Stomach (tissue), 9 donors: ENCODE results near the gene VOPP1. TPM values are rescaled to one million over a fixed set of nuclear protein-coding genes. Genes with fewer than 3 reads are reported as not detected.

Experiments
- DNase-seq, 2 donors: peaks; one replicate each; pipeline versions ENCODE4 v3.0.0 to v3.0.0-alpha.2; 2013 to 2019
- H3K27ac ChIP-seq, 5 donors: fragments of 200-600 bp in 4 of 5; sonication (generic) in 4 of 5; one replicate each; pipeline ENCODE4 v1.5.1; 2013 to 2019; ENCODE audit warnings: mild to moderate bottlenecking in 1 of 5, moderate library complexity in 1 of 5
- H3K27me3 ChIP-seq, 3 donors: fragments of 200-600 bp; sonication (generic); one replicate each; pipeline ENCODE4 v1.5.1; 2017 to 2019; ENCODE audit warnings: mixed run types in 1 of 3
- H3K36me3 ChIP-seq, 4 donors: fragments of 200-600 bp; sonication (generic); 1 replicate in 3 of 4; 2 replicates in 1 of 4; pipeline ENCODE4 v1.5.1; 2016 to 2019
- H3K4me1 ChIP-seq, 4 donors: fragments of 200-600 bp; sonication (generic); one replicate each; pipeline ENCODE4 v1.5.1; 2016 to 2019
- H3K4me3 ChIP-seq, 4 donors: fragments of 200-600 bp; sonication (generic) in 3 of 4; one replicate each; pipeline ENCODE4 v1.5.1; 2016 to 2019; ENCODE audit warnings: mild to moderate bottlenecking in 1 of 4
- H3K9me3 ChIP-seq, 4 donors: fragments of 200-600 bp; sonication (generic); one replicate each; pipeline ENCODE4 v1.5.1; 2016 to 2019
- CTCF ChIP-seq, 7 experiments: fragments of 450-650 bp in 4 of 7; fragments of 200-600 bp in 3 of 7; sonication (generic) in 3 of 7; IDR thresholded peaks; one replicate each; pipeline ENCODE4 v1.5.1; 2016 to 2019; ENCODE audit warnings: antibody characterized with exemption in 7 of 7, control low read depth in 2 of 7, mild to moderate bottlenecking in 1 of 7
- EP300 ChIP-seq: sonication (generic); formaldehyde crosslinking; IDR thresholded peaks from one replicate; pipeline ENCODE4 v1.6.1; 2017; ENCODE audit warnings: antibody characterized with exemption
- POLR2A ChIP-seq, 4 donors: fragments of 450-650 bp; IDR thresholded peaks; one replicate each; pipeline ENCODE4 v1.6.1; 2016; ENCODE audit warnings: antibody characterized with exemption in 4 of 4, control low read depth in 2 of 4, mild to moderate bottlenecking in 1 of 4, moderate library complexity in 1 of 4
- POLR2AphosphoS5 ChIP-seq, 3 donors: sonication (generic); formaldehyde crosslinking; IDR thresholded peaks; one replicate each; pipeline ENCODE4 v1.6.1; 2016; ENCODE audit warnings: antibody characterized with exemption in 3 of 3
- WGBS, 5 donors: extraction: QIAGEN DNeasy Blood & Tissue Kit in 3 of 5; methylation state at CpG; one replicate each; pipeline versions ENCODE4 v1.1.5 to v1.1.7; 2013 to 2018; 5-methylcytosine and 5-hydroxymethylcytosine counted together
- intact Hi-C: fragments of 100-400 bp; cut with DNase I; formaldehyde crosslinking; loops from one replicate; pipeline ENCODE4 v1.15.1; 2023; ENCODE audit warnings: low total_unique reads
- polyA plus RNA-seq, 3 donors: library from polyadenylated mRNA; stranded (reverse); fragments of 200-250 nt; gene quantifications; one replicate each; pipeline ENCODE4 v1.2.3, GENCODE V29; 2013
- total RNA-seq, 5 donors: library from RNA; depleted of rRNA; stranded (reverse); fragments of >200 nt; gene quantifications; one replicate each; pipeline versions ENCODE4 v1.1.0 to v1.2.3, GENCODE V29; 2014 to 2016
- donor health status: healthy with polysubstance abuse.
- donor health status: Bipolar disorder and iron deficiency.
- donor health status: healthy.

Gene VOPP1
- total and polyA plus RNA-seq, 8 donors: 14.0 to 117 (median 37.0) TPM

- no peaks in the 10 kb centered on the region for H3K9me3 ChIP-seq
- DNase-seq: no peak
- no peak overlapping the region for H3K27ac ChIP-seq
- no peak for TF ChIP-seq EP300
- TF ChIP-seq POLR2A (IDR thresholded peaks at IDR 0.05): no peak
- no peak for TF ChIP-seq CTCF (IDR thresholded peaks at IDR 0.05)
- TF ChIP-seq POLR2AphosphoS5 (IDR thresholded peaks at IDR 0.05): no peak
- intact Hi-C loops: no loop called here
- peaks cover 0 to 7% (median 0%) of the 10 kb centered on the region in 4 donors for H3K4me1 ChIP-seq
- H3K27me3 ChIP-seq: no peaks in the 10 kb centered on the region
- H3K36me3 ChIP-seq: peaks cover 16 to 76% (median 63%) of the 10 kb centered on the region in 4 donors
- H3K4me3 ChIP-seq: no peak overlapping the region
- WGBS, 5 donors: 88 to 93% (median 90%) methylated on average over 22 to 28 of the region's 28 CpGs
Measured at GRCh38 chr7:55485501-55486191, 86.7 kb downstream of the VOPP1 start.

- 84 to 90% (median 89%) methylated on average over 6 of the region's 6 CpGs for WGBS, 5 donors
- Histone ChIP-seq H3K36me3 (peaks cover 8 to 68% (median 55%) of the 10 kb centered on the region in 4 donors), H3K4me1 (peaks cover 0 to 7% (median 0%) of the 10 kb centered on the region in 4 donors), H3K27me3 (no peaks in the 10 kb centered on the region), H3K4me3 (no peak overlapping the region), H3K27ac (no peak overlapping the region), H3K9me3 (no peaks in the 10 kb centered on the region)
- TF ChIP-seq POLR2AphosphoS5 (IDR thresholded peaks at IDR 0.05) (no peak), POLR2A (IDR thresholded peaks at IDR 0.05) (no peak), EP300 (no peak), CTCF (IDR thresholded peaks at IDR 0.05) (no peak)
- DNase-seq: no peak
- intact Hi-C loops: no loop called here
Measured at GRCh38 chr7:55484834-55485233, 87.5 kb downstream of the VOPP1 start.

- no peaks in the 10 kb centered on the region for H3K27me3 ChIP-seq
- H3K36me3 ChIP-seq: peaks cover 2 to 62% (median 49%) of the 10 kb centered on the region in 4 donors
- intact Hi-C loops: no loop called here
- DNase-seq: no peak
- 92 to 96% (median 95%) methylated on average over 5 of the region's 5 CpGs for WGBS, 5 donors
- H3K27ac ChIP-seq: no peak overlapping the region
- no peak for TF ChIP-seq POLR2A (IDR thresholded peaks at IDR 0.05)
- no peak for TF ChIP-seq EP300
- TF ChIP-seq POLR2AphosphoS5 (IDR thresholded peaks at IDR 0.05): no peak
- no peak for TF ChIP-seq CTCF (IDR thresholded peaks at IDR 0.05)
- peaks cover 0 to 7% (median 0%) of the 10 kb centered on the region in 4 donors for H3K4me1 ChIP-seq
- H3K9me3 ChIP-seq: no peaks in the 10 kb centered on the region
- H3K4me3 ChIP-seq: no peak overlapping the region
Measured at GRCh38 chr7:55484241-55484640, 88.1 kb downstream of the VOPP1 start.

- DNase-seq: no peak
- WGBS, 5 donors: 91 to 96% (median 94%) methylated on average over 6 of the region's 6 CpGs
- H3K4me3 ChIP-seq: no peak overlapping the region
Measured at GRCh38 chr7:55483046-55483445, 89.3 kb downstream of the VOPP1 start.

More at GRCh38 chr7:55483046-55483445, 89.3 kb downstream of the VOPP1 start:
- intact Hi-C loops: no loop called here
- no peaks in the 10 kb centered on the region for H3K9me3 ChIP-seq
- H3K27ac ChIP-seq: no peak overlapping the region
- no peak for TF ChIP-seq CTCF (IDR thresholded peaks at IDR 0.05)
- TF ChIP-seq POLR2A (IDR thresholded peaks at IDR 0.05): no peak
- TF ChIP-seq POLR2AphosphoS5 (IDR thresholded peaks at IDR 0.05): no peak
- no peak for TF ChIP-seq EP300
- peaks cover 0 to 50% (median 38%) of the 10 kb centered on the region in 4 donors for H3K36me3 ChIP-seq
- no peaks in the 10 kb centered on the region for H3K27me3 ChIP-seq
- peaks cover 0 to 7% (median 0%) of the 10 kb centered on the region in 4 donors for H3K4me1 ChIP-seq
